RWPE2 (cell line): Measurements from ENCODE around the gene MAP1B.

Experiments used
- ATAC-seq: fragments of 200-7000 bp; cut with Tn5 transposase; 3 replicates; pipeline ENCODE4 v1.9.1; 2021; ENCODE audit warnings: low read depth
- DNase-seq: peaks from one replicate; pipeline ENCODE4 v3.0.0-alpha.2; 2020; ENCODE audit warnings: low spot score
- H3K27ac ChIP-seq: fragments of 450-650 bp; 2 replicates; pipeline ENCODE4 v1.5.1; 2017; ENCODE audit warnings: mild to moderate bottlenecking; ENCODE audit not compliant: poor library complexity, severe bottlenecking
- H3K27me3 ChIP-seq: fragments of 250-450 bp; sonication (Bioruptor Pico); 2 replicates; pipeline ENCODE4 v1.5.1; 2021; ENCODE audit warnings: mild to moderate bottlenecking, moderate library complexity; ENCODE audit not compliant: insufficient read depth, poor library complexity, severe bottlenecking
- H3K36me3 ChIP-seq: fragments of 250-450 bp; sonication (Bioruptor Pico); 2 replicates; pipeline ENCODE4 v1.5.1; 2020; ENCODE audit warnings: low read depth, mild to moderate bottlenecking, moderate library complexity
- H3K4me1 ChIP-seq: fragments of 250-450 bp; sonication (Bioruptor Pico); 2 replicates; pipeline ENCODE4 v1.5.1; 2021; ENCODE audit warnings: mild to moderate bottlenecking, moderate library complexity; ENCODE audit not compliant: insufficient read depth, poor library complexity, severe bottlenecking
- H3K4me3 ChIP-seq: fragments of 250-450 bp; sonication (Bioruptor Pico); 2 replicates; pipeline ENCODE4 v1.5.1; 2021; ENCODE audit warnings: mild to moderate bottlenecking, moderate library complexity; ENCODE audit not compliant: severe bottlenecking
- H3K9me3 ChIP-seq: fragments of 250-450 bp; sonication (Bioruptor Pico); 2 replicates; pipeline ENCODE4 v1.5.1; 2021; ENCODE audit warnings: mild to moderate bottlenecking, moderate library complexity; ENCODE audit not compliant: severe bottlenecking
- TF ChIP-seq, protein P1 (sequence below): fragments of 450-650 bp; IDR thresholded peaks from one replicate; pipeline ENCODE4 v1.5.1; 2017; ENCODE audit warnings: mild to moderate bottlenecking, moderate library complexity; ENCODE audit not compliant: poor library complexity, severe bottlenecking

MAP1B gene

DNA sequence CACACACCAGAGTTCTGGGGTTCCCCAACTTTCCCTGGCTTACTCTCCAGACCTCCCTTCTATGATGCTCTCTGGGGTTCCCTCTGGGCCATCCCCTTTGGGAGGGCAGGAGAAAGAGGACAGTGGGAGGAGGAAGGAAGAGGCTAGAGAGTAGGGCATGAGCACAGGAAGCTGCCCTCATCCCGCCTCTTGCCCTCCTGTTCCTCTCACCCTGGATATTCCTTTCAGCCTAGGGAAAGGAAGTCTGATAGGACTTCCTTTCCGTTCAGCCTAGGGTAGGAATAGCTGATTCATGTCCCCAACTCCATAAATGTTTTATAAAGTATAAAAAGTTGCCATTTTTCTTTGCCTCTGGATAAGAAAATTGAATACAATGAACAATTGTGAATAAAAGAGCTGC lies 7.4 kb downstream of the MAP1B start:
- ATAC-seq: no peak
- TF ChIP-seq, protein P1, sequence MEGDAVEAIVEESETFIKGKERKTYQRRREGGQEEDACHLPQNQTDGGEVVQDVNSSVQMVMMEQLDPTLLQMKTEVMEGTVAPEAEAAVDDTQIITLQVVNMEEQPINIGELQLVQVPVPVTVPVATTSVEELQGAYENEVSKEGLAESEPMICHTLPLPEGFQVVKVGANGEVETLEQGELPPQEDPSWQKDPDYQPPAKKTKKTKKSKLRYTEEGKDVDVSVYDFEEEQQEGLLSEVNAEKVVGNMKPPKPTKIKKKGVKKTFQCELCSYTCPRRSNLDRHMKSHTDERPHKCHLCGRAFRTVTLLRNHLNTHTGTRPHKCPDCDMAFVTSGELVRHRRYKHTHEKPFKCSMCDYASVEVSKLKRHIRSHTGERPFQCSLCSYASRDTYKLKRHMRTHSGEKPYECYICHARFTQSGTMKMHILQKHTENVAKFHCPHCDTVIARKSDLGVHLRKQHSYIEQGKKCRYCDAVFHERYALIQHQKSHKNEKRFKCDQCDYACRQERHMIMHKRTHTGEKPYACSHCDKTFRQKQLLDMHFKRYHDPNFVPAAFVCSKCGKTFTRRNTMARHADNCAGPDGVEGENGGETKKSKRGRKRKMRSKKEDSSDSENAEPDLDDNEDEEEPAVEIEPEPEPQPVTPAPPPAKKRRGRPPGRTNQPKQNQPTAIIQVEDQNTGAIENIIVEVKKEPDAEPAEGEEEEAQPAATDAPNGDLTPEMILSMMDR: no peak
- peaks cover 41% of the 10 kb centered on the region for H3K36me3 ChIP-seq
- no peak overlapping the region for H3K27ac ChIP-seq
- no peaks in the 10 kb centered on the region for H3K27me3 ChIP-seq
- no peaks in the 10 kb centered on the region for H3K9me3 ChIP-seq
- no peak overlapping the region for H3K4me3 ChIP-seq
- H3K4me1 ChIP-seq: no peaks in the 10 kb centered on the region
- DNase-seq: no peak

DNA sequence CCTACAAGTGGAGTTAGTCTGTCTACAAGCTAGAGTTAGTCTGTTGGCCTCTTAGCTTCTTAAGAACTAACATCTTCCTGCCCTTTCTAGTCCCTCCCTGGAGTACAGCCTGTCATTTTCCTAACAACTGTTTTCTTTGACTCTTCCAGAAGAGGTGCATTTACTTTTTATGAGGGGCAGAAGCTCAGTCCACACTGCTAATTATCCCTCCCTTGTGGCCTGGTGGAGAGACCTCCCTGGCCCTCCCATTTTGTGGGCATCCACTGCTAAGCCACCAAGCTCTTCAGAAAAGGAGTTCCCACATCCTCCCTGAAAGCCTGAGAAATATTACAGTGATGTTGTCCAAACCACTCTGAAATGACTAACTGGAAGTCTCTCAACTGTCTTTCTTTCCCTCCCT lies 8.0 kb downstream of the MAP1B start:
- no peaks in the 10 kb centered on the region for H3K27me3 ChIP-seq
- no peak overlapping the region for H3K27ac ChIP-seq
- H3K9me3 ChIP-seq: no peaks in the 10 kb centered on the region
- no peaks in the 10 kb centered on the region for H3K4me1 ChIP-seq
- H3K36me3 ChIP-seq: peaks cover 37% of the 10 kb centered on the region
- TF ChIP-seq, protein P1: no peak
- DNase-seq: no peak
- H3K4me3 ChIP-seq: no peak overlapping the region
- ATAC-seq: no peak

DNA sequence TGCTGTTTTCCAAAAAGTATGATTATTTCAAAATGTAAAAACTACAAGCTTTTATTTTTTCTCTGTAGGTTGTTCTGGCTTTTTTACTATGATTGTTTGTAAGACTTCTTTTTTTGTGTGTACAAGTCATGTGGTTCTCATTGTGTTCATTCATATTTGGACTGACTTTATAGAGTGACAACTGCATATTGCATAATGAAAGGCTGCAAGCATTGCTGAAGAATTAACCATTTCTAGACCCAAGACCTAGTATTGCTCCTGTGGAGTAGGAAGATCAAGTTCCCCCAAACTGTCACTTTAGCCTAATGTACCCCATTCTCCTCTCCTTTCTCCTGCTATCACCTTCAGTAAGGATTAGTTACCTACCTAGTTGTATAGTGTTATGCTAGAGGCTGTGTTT lies 10.0 kb downstream of the MAP1B start:
- Histone ChIP-seq H3K27me3 (no peaks in the 10 kb centered on the region), H3K9me3 (no peaks in the 10 kb centered on the region), H3K4me3 (no peak overlapping the region), H3K4me1 (no peaks in the 10 kb centered on the region), H3K36me3 (peaks cover 31% of the 10 kb centered on the region), H3K27ac (no peak overlapping the region)
- TF ChIP-seq, protein P1: no peak
- DNase-seq: no peak
- no peak for ATAC-seq

DNA sequence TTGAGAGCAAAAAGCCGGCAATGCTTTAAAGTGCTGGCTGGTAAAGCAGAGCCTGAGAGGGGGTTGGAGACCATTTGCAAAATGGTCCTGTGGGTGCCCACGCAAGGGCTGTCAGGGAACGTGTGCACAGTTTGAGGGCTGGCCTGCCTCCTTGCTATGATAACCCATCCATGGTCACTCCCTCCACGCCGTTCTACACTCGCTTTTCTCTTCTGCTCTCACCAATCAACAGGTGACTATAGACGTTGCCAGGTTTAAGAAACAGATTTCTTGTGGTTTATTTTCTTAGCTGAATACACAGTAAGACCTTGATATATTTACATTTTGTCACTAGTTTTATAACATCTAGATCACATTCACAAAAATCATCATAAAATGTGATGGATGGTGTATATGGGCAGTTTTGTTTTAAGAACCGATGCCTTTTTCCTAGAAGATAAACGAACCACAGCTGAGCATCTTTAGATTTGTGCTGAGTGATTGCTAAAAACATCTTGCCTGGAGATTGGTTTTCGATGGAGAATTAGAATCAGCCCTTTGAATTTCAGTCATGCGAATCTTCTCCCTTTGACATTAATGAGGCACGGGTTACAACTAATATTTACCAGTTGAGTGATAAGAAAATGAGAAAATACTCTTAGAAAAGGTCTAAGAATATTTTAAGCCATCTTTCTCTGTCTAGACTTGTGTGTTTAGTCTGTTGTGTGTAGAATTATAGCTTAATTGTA lies 13.9 kb downstream of the MAP1B start:
- peaks cover 35% of the 10 kb centered on the region for H3K36me3 ChIP-seq
- H3K9me3 ChIP-seq: no peaks in the 10 kb centered on the region
- DNase-seq (no peak), ATAC-seq (no peak)
- TF ChIP-seq, protein P1: no peak
- no peak overlapping the region for H3K27ac ChIP-seq
- H3K4me3 ChIP-seq: no peak overlapping the region
- H3K4me1 ChIP-seq: peaks cover 11% of the 10 kb centered on the region
- no peaks in the 10 kb centered on the region for H3K27me3 ChIP-seq

DNA sequence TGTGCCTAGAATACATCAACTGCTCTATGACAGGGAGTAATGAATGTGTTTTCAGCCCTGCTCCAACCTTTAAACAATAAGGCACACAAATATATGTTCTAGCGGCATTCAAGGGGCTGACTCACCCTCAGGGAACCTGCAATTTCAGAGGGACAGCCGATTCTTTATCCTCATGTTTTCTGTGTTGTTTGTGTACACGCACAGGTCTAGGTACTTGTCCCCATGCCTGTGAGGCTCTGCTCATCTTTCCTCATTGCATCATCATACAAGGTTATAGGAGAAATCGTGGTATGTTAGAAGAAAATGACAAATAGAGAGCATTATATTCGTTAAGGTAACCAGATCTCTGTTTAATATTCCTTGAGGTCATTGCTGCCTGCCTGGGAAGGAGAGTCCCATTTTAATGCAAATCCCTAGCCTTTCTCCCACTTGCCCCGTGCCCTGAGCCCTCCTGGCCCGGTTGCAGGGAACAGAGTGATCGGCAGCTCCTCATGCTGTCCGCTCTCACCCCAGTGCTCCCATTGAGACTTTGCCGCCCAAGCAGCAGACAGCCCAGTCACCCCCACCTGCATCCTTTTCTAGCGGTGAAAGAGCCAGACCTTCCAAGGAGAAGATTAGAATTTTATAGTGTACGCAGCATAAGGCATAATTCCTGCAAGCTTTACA lies 14.6 kb downstream of the MAP1B start:
- Histone ChIP-seq H3K27me3 (no peaks in the 10 kb centered on the region), H3K36me3 (peaks cover 34% of the 10 kb centered on the region), H3K4me3 (no peak overlapping the region), H3K9me3 (no peaks in the 10 kb centered on the region), H3K27ac (no peak overlapping the region), H3K4me1 (peaks cover 14% of the 10 kb centered on the region)
- DNase-seq: no peak
- no peak for ATAC-seq
- TF ChIP-seq, protein P1: no peak
